Uterus (tissue), 2 donors: Measurements from ENCODE around the gene ARAP2.

Experiments used
- POLR2A ChIP-seq, 2 donors: fragments of 450-650 bp; IDR thresholded peaks; one replicate each; pipeline ENCODE4 v1.6.1; 2016; ENCODE audit warnings: antibody characterized with exemption in 2 of 2, mild to moderate bottlenecking in 1 of 2, moderate library complexity in 1 of 2
- TF ChIP-seq, protein P1 (sequence below), 4 experiments: fragments of 200-600 bp in 2 of 4; fragments of 450-650 bp in 2 of 4; sonication (generic) in 2 of 4; IDR thresholded peaks; one replicate each; pipeline ENCODE4 v1.5.1; 2016 to 2019; ENCODE audit warnings: antibody characterized with exemption in 4 of 4, mild to moderate bottlenecking in 2 of 4, moderate library complexity in 1 of 4

DNA sequence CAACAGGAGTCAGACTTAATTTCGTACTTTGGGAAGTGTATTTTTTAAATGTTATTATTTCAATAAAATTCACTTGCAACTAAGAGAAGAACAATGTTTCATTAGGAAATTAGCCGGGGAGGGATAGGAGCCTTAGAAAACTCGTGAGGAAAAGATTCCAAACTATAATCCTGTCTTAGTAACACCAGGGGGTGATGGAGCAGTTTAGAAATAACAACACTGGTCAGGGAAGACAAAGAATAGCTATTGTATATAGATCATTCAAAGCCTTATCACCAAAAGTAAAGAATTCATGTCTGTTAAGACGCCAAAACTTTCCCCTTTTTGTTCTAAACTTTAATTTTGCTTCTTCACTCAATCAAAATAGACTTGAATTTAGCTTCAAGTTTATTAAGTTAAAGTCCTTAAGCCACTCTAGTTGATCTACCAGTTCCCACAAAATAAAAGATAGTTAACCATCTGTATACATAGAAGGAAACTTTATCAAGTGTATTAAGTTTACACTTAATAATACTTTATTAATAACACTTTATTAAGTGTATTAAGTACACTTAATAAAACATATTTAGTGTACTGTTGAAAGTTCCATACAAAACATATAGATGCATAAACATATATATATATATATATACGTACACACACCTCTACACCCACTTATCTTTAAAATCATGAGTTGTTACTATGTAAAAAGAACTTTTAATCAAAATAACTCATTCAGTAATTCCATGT lies 60.5 kb downstream of the ARAP2 start:
- TF ChIP-seq, protein P1, sequence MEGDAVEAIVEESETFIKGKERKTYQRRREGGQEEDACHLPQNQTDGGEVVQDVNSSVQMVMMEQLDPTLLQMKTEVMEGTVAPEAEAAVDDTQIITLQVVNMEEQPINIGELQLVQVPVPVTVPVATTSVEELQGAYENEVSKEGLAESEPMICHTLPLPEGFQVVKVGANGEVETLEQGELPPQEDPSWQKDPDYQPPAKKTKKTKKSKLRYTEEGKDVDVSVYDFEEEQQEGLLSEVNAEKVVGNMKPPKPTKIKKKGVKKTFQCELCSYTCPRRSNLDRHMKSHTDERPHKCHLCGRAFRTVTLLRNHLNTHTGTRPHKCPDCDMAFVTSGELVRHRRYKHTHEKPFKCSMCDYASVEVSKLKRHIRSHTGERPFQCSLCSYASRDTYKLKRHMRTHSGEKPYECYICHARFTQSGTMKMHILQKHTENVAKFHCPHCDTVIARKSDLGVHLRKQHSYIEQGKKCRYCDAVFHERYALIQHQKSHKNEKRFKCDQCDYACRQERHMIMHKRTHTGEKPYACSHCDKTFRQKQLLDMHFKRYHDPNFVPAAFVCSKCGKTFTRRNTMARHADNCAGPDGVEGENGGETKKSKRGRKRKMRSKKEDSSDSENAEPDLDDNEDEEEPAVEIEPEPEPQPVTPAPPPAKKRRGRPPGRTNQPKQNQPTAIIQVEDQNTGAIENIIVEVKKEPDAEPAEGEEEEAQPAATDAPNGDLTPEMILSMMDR (IDR thresholded peaks at IDR 0.05), result no peak
- TF ChIP-seq POLR2A (IDR thresholded peaks at IDR 0.05), result no peak
